HG02970 (cell line): ENCODE data around the gene VPS8.

ENCODE experiments used
- ATAC-seq: cut with Tn5 transposase; IDR thresholded peaks from one replicate; pipeline ENCODE4 v1.9.1; 2021; ENCODE audit warnings: mild to moderate bottlenecking, moderate library complexity, moderate number of reproducible peaks; ENCODE audit not compliant: unreplicated experiment, low FRiP score

VPS8 gene

DNA sequence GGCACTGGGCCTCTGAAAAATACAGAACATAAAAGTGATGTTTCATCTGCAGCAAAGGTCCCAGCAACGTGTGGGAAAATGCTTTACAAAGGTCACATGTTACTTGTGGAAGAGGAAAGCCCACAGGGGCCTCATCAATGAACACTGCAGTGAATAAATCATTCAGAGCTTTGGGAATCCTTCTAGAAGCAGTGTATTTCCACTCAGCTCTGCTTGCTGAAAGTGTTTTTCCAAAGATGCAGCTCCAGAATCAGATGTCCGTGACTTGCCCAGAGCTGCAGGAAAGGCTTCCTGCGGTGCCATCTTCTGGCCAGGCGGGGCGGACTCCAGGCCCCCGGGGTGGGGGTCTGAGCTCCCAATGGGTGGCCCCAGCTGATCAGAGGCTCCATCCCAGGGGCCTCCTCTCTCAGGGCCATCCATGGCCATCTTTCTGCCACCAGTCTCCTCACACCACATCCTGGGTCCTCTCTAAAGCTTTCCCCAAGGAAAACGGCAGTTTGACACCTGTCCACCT lies 259.4 kb downstream of the VPS8 start:
- ATAC-seq = no peak

GRCh38 chr3:185075547-185075946 lies 263.6 kb downstream of the VPS8 start:
- ATAC-seq = no peak

- no peak for ATAC-seq
Observed at GRCh38 chr3:185076219-185076618, 264.3 kb downstream of the VPS8 start.

DNA sequence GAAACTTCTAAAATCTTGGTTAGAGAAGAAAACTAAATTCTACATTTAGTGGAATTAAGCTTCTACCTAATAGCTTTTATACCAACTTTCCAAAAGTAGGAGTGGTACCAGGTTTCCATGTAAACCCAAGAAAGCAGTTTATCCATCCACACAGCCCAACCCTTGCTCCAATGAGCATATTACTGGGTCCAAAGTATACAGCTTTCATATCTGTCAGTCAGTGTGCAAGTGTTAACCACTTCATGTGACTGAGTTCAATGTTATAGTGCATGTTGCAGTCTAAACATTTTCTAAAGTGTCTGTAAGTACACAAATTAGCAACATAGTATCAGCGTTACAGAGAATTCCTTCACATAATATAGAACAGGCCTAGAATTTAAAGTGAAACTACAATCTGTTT lies 267.7 kb downstream of the VPS8 start:
- ATAC-seq = no peak

- ATAC-seq = no peak
Observed at GRCh38 chr3:185081521-185081920, 269.6 kb downstream of the VPS8 start.

GRCh38 chr3:185082149-185082548 lies 270.2 kb downstream of the VPS8 start:
- ATAC-seq = no peak

DNA sequence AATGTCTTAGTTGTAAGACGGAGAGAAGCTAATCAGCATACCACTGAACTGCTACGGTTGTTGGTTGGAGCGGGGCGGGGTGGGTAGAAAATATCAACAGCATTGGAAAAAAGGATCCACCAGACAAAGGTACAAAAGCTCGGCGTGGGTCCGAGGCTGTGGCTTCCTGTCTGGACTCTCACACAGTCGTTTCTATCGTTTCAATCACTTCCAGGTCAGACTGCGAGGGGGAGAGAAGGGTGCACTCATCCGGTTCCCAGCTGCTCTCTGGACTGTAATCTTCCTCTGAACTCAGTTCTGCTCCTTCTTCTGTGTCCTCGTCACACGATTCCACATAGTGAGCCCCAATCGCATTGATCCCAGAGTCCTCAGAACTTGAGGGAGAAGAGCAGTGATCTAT lies 270.9 kb downstream of the VPS8 start:
- ATAC-seq = no peak

DNA sequence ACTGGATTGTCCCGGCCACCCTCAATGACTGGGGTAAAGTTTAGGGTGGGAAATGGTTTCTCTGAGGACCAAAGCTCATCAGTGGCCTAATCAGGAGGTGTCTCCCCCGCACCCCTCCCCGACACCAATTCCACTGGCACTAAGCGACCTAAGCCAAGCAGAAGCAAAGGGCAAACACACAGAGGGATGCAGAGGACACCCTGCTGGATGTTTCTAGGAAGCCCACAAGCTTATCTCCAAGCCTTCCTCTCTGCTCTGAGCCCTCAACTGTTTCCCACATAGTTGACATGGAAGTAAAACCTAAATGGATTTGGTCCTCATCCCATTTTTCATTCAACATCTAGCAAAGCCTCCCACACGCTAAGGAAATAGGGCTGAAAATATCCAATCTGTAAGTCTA lies 272.4 kb downstream of the VPS8 start:
- ATAC-seq = no peak

DNA sequence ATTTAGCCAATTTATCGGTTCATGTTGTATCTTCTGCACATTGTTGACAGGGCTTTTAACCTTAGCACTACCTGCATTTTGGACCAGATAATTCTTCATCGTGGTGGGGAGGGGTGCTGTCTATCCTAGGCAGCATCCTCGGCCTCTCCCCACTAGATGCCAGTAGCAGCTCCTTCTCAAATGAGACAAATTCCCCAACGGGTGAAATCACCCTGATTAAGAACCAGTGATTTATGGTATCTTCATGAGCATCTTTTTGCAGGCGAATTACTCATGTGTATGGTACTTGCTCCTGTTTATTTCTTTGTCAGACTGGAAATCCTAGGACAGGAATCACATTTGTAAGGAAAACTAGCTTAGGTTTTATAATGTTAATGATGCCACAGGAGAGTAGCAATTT lies 272.9 kb downstream of the VPS8 start:
- ATAC-seq = no peak

DNA sequence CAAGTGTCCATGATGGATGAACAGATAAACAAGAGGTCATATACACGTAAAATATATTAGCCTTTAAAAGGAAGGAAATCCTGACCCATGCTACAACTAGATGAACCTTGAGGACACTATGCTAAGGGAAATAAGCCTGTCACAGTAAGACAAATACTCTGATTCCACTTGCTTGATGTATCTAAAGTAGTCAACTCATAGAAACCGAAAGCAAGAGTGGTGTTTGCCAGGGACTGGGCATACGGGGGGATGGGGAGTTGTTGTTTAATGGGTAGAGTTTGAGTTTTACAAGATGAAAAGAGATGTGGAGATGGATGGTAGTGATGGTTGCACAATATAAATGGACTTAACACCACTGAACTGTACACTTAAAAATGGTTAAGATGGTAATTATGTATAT lies 275.5 kb downstream of the VPS8 start:
- ATAC-seq = no peak

GRCh38 chr3:185089343-185089742 lies 277.4 kb downstream of the VPS8 start:
- no peak for ATAC-seq

DNA sequence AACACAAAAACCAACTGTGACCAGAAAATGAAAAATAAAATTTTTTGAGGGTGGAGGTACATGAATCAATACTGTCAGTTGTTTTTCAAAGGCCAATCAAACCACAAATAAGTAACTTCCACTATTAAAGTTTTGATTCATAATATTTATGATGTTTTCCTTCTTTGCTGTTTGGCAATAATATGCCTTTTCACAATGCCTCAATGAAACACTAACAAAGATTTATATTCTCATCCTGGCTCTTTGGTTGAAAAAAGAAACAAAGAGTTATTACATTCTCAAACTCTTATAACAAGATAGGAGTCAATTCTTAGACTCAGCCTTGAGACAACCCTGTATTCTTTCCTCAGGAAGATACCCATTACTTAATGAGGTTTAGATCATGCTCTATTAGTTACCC lies 277.8 kb downstream of the VPS8 start:
- ATAC-seq = no peak

- no peak for ATAC-seq
Observed at GRCh38 chr3:185090811-185091210, 278.8 kb downstream of the VPS8 start.

DNA sequence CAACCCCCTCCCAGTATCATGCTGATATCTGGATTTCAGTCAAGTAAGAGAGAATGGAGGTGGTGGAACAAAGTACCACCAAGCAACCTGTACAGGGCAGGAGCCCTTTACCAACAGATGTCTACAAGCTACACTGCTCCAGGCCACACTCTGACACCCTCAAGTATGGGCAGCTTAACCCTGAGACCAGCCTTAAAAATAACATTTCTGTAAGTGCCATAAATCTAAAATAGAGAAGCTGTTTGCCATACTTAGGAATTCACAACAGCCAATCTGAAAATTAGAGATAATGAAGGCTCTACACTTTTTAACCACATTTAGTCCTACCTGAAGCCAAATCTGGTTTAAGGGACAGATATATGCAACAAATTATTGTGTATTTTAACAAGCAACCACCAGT lies 281.1 kb downstream of the VPS8 start:
- no peak for ATAC-seq

GRCh38 chr3:185094697-185095096 lies 282.7 kb downstream of the VPS8 start:
- ATAC-seq = no peak
